ENCODE data around the gene SEZ6L2. TPM values are rescaled to one million over a fixed set of nuclear protein-coding genes. Genes with fewer than 3 reads are reported as not detected.
A peak's percentile ranks its signal among the peaks of the same experiment; 100 is the strongest.

Gene SEZ6L2
- total and polyA plus RNA-seq, 2 of the 13 experiments (the other 11 are each of a cell fraction or from before 2014, with no cell fraction given), result 14.9 to 16.9 TPM

GRCh38 chr16:29900102-29900887 lies 945 bp upstream of the SEZ6L2 start, which contains the start of gene ASPHD1 (continued):
- peak; percentile 57 for TF ChIP-seq ETV5 (CRISPR knock-in tag; IDR thresholded peaks at IDR 0.05; ENCODE audit: borderline replicate concordance)
- TF ChIP-seq KDM5B (CRISPR knock-in tag; IDR thresholded peaks at IDR 0.05; ENCODE audit: borderline replicate concordance), result peak; percentile 94
- TF ChIP-seq ZNF615 (CRISPR knock-in tag; IDR thresholded peaks at IDR 0.05; ENCODE audit: borderline replicate concordance), result no peak
- peak; percentile 61; the same call in 1 of the 2 replicates for TF ChIP-seq ZNF383 (CRISPR knock-in tag; IDR thresholded peaks at IDR 0.05; ENCODE audit: borderline replicate concordance)
- 0 out of 2 replicates have a peak, but pooled peaks have one; percentile 39 for TF ChIP-seq CBFB (CRISPR knock-in tag; IDR thresholded peaks at IDR 0.05)
- TF ChIP-seq ZNF484 (CRISPR knock-in tag; IDR thresholded peaks at IDR 0.05; ENCODE audit: borderline replicate concordance, low read depth), result 0 out of 2 replicates have a peak, but pooled peaks have one; percentile 92
- 0 out of 2 replicates have a peak, but pooled peaks have one; percentile 65 for TF ChIP-seq CREBL2 (CRISPR knock-in tag; IDR thresholded peaks at IDR 0.05; ENCODE audit: borderline replicate concordance)
- peak; percentile 31; the same call in 1 of the 2 replicates for TF ChIP-seq ZNF678 (CRISPR knock-in tag; IDR thresholded peaks at IDR 0.05)
- peak; percentile 43 for TF ChIP-seq HNRNPK (IDR thresholded peaks at IDR 0.05; ENCODE audit: low read depth, low read length, poor library complexity, severe bottlenecking)
- TF ChIP-seq SAP130 (CRISPR knock-in tag; IDR thresholded peaks at IDR 0.05; ENCODE audit: low read depth), result peak; percentile 92
- peak; percentile 10 for TF ChIP-seq ELF3 (CRISPR knock-in tag; IDR thresholded peaks at IDR 0.05)
- TF ChIP-seq KDM6A (CRISPR knock-in tag; IDR thresholded peaks at IDR 0.05; ENCODE audit: low read depth), result 0 out of 2 replicates have a peak, but pooled peaks have one; percentile 24
- TF ChIP-seq ZNF251 (CRISPR knock-in tag; IDR thresholded peaks at IDR 0.05), result 0 out of 2 replicates have a peak, but pooled peaks have one; percentile 72
- peak; percentile 49; the same call in 1 of the 2 replicates for TF ChIP-seq TFDP1 (CRISPR knock-in tag; IDR thresholded peaks at IDR 0.05; ENCODE audit: borderline replicate concordance)
- peak; percentile 75 for TF ChIP-seq ZNF746 (CRISPR knock-in tag; IDR thresholded peaks at IDR 0.05)
- TF ChIP-seq HES4 (CRISPR knock-in tag; IDR thresholded peaks at IDR 0.05; ENCODE audit: borderline replicate concordance), result peak; percentile 95
- TF ChIP-seq ZBTB1 (CRISPR knock-in tag; IDR thresholded peaks at IDR 0.05; ENCODE audit: borderline replicate concordance), result no peak
- 0 out of 2 replicates have a peak, but pooled peaks have one; percentile 27 for TF ChIP-seq ZMYM3 (CRISPR knock-in tag; IDR thresholded peaks at IDR 0.05)
- peak; percentile 57 for TF ChIP-seq ZSCAN5A (CRISPR knock-in tag; IDR thresholded peaks at IDR 0.05; ENCODE audit: borderline replicate concordance)
- TF ChIP-seq CERS6 (CRISPR knock-in tag; IDR thresholded peaks at IDR 0.05), result peak; percentile 8; the same call in 1 of the 2 replicates
- TF ChIP-seq RELA (CRISPR knock-in tag; IDR thresholded peaks at IDR 0.05), result peak; percentile 59
- TF ChIP-seq THAP7 (CRISPR knock-in tag; IDR thresholded peaks at IDR 0.05), result peak; percentile 82; the same call in 1 of the 2 replicates
- TF ChIP-seq MEF2D (CRISPR knock-in tag; IDR thresholded peaks at IDR 0.05), result 0 out of 2 replicates have a peak, but pooled peaks have one; percentile 54
- TF ChIP-seq ZNF644 (CRISPR knock-in tag; IDR thresholded peaks at IDR 0.05; ENCODE audit: low read depth), result no peak
- peak; percentile 65; the same call in 1 of the 2 replicates for TF ChIP-seq ZNF343 (CRISPR knock-in tag; IDR thresholded peaks at IDR 0.05)

All from HepG2 (cell line).